RWPE2 (cell line): Measurements from ENCODE around the gene PHLDB1.

Source experiments
- ATAC-seq: fragments of 200-7000 bp; cut with Tn5 transposase; 3 replicates; pipeline ENCODE4 v1.9.1; 2021; ENCODE audit warnings: low read depth
- DNase-seq: peaks from one replicate; pipeline ENCODE4 v3.0.0-alpha.2; 2020; ENCODE audit warnings: low spot score
- H3K27ac ChIP-seq: fragments of 450-650 bp; 2 replicates; pipeline ENCODE4 v1.5.1; 2017; ENCODE audit warnings: mild to moderate bottlenecking; ENCODE audit not compliant: poor library complexity, severe bottlenecking
- H3K27me3 ChIP-seq: fragments of 250-450 bp; sonication (Bioruptor Pico); 2 replicates; pipeline ENCODE4 v1.5.1; 2021; ENCODE audit warnings: mild to moderate bottlenecking, moderate library complexity; ENCODE audit not compliant: insufficient read depth, poor library complexity, severe bottlenecking
- H3K36me3 ChIP-seq: fragments of 250-450 bp; sonication (Bioruptor Pico); 2 replicates; pipeline ENCODE4 v1.5.1; 2020; ENCODE audit warnings: low read depth, mild to moderate bottlenecking, moderate library complexity
- H3K4me1 ChIP-seq: fragments of 250-450 bp; sonication (Bioruptor Pico); 2 replicates; pipeline ENCODE4 v1.5.1; 2021; ENCODE audit warnings: mild to moderate bottlenecking, moderate library complexity; ENCODE audit not compliant: insufficient read depth, poor library complexity, severe bottlenecking
- H3K4me3 ChIP-seq: fragments of 250-450 bp; sonication (Bioruptor Pico); 2 replicates; pipeline ENCODE4 v1.5.1; 2021; ENCODE audit warnings: mild to moderate bottlenecking, moderate library complexity; ENCODE audit not compliant: severe bottlenecking
- H3K9me3 ChIP-seq: fragments of 250-450 bp; sonication (Bioruptor Pico); 2 replicates; pipeline ENCODE4 v1.5.1; 2021; ENCODE audit warnings: mild to moderate bottlenecking, moderate library complexity; ENCODE audit not compliant: severe bottlenecking
- CTCF ChIP-seq: fragments of 450-650 bp; IDR thresholded peaks from one replicate; pipeline ENCODE4 v1.5.1; 2017; ENCODE audit warnings: mild to moderate bottlenecking, moderate library complexity; ENCODE audit not compliant: poor library complexity, severe bottlenecking

Gene PHLDB1

GRCh38 chr11:118699506-118700220 is 92.2 kb downstream of the PHLDB1 start:
- H3K4me3 ChIP-seq: no peak overlapping the region
- no peak for TF ChIP-seq CTCF
- H3K27ac ChIP-seq: no peak overlapping the region
- no peaks in the 10 kb centered on the region for H3K4me1 ChIP-seq
- DNase-seq (no peak), ATAC-seq (no peak)
- H3K27me3 ChIP-seq: no peaks in the 10 kb centered on the region
- no peaks in the 10 kb centered on the region for H3K9me3 ChIP-seq
- H3K36me3 ChIP-seq: no peaks in the 10 kb centered on the region

GRCh38 chr11:118703563-118704106 is 96.2 kb downstream of the PHLDB1 start:
- no peaks in the 10 kb centered on the region for H3K27me3 ChIP-seq
- ATAC-seq: no peak
- H3K27ac ChIP-seq: no peak overlapping the region
- no peaks in the 10 kb centered on the region for H3K36me3 ChIP-seq
- no peaks in the 10 kb centered on the region for H3K9me3 ChIP-seq
- H3K4me3 ChIP-seq: no peak overlapping the region
- no peak for TF ChIP-seq CTCF
- H3K4me1 ChIP-seq: no peaks in the 10 kb centered on the region
- DNase-seq: no peak

GRCh38 chr11:118705111-118705741 is 97.8 kb downstream of the PHLDB1 start:
- no peak for TF ChIP-seq CTCF
- no peak overlapping the region for H3K4me3 ChIP-seq
- H3K36me3 ChIP-seq: no peaks in the 10 kb centered on the region
- DNase-seq (no peak), ATAC-seq (no peak)
- H3K9me3 ChIP-seq: no peaks in the 10 kb centered on the region
- H3K27me3 ChIP-seq: no peaks in the 10 kb centered on the region
- H3K27ac ChIP-seq: no peak overlapping the region
- no peaks in the 10 kb centered on the region for H3K4me1 ChIP-seq

- no peak for ATAC-seq
- H3K4me3 ChIP-seq: no peak overlapping the region
- H3K36me3 ChIP-seq: no peaks in the 10 kb centered on the region
- no peak overlapping the region for H3K27ac ChIP-seq
- H3K9me3 ChIP-seq: no peaks in the 10 kb centered on the region
- no peak for TF ChIP-seq CTCF
- no peak for DNase-seq
- H3K4me1 ChIP-seq: no peaks in the 10 kb centered on the region
- no peaks in the 10 kb centered on the region for H3K27me3 ChIP-seq
These were observed 98.6 kb downstream of the PHLDB1 start for GRCh38 chr11:118705791-118706545.
